MM.1S (cell line): ENCODE data around the gene AP2A1.

Experiments used
- DNase-seq: peaks from one replicate; pipeline ENCODE4 v3.0.0-alpha.2; 2015
- H2AFZ ChIP-seq: fragments of 300-600 bp; sonication (generic); 2 replicates; pipeline ENCODE4 v1.6.0; 2016; ENCODE audit warnings: antibody characterized with exemption, low read length
- H3F3A ChIP-seq: fragments of 300-600 bp; sonication (generic); 2 replicates; pipeline ENCODE4 v1.6.1; 2016; ENCODE audit warnings: mild to moderate bottlenecking, antibody characterized with exemption, low read length, moderate library complexity, mixed read lengths; ENCODE audit not compliant: insufficient read depth
- H3K27ac ChIP-seq: fragments of 300-600 bp; sonication (generic); 2 replicates; pipeline ENCODE4 v1.5.1; 2016; ENCODE audit warnings: mild to moderate bottlenecking, low read length
- H3K27me3 ChIP-seq: fragments of 300-600 bp; sonication (generic); replicated peaks from 2 replicates; pipeline ENCODE4 v1.6.0; 2016; ENCODE audit warnings: low read length; ENCODE audit not compliant: insufficient read depth
- H3K36me3 ChIP-seq: fragments of 300-600 bp; sonication (generic); replicated peaks from 2 replicates; pipeline ENCODE4 v1.6.1; 2016; ENCODE audit warnings: mild to moderate bottlenecking, low read length, mixed read lengths; ENCODE audit not compliant: insufficient read depth
- H3K4me1 ChIP-seq: fragments of 300-600 bp; sonication (generic); 2 replicates; pipeline ENCODE4 v1.6.1; 2016; ENCODE audit warnings: low read length, mixed read lengths
- H3K4me2 ChIP-seq: fragments of 300-600 bp; sonication (generic); 2 replicates; pipeline ENCODE4 v1.6.0; 2016; ENCODE audit warnings: low read depth, low read length
- H3K4me3 ChIP-seq: fragments of 300-600 bp; sonication (generic); 2 replicates; pipeline ENCODE4 v1.5.1; 2016; ENCODE audit warnings: low read length, mixed read lengths
- H3K79me2 ChIP-seq: fragments of 300-600 bp; sonication (generic); 2 replicates; pipeline ENCODE4 v1.6.1; 2016; ENCODE audit warnings: mixed run types, low read length, mixed read lengths
- H3K9ac ChIP-seq: fragments of 300-600 bp; sonication (generic); 2 replicates; pipeline ENCODE4 v1.6.1; 2016; ENCODE audit warnings: low read length, mixed read lengths
- H3K9me2 ChIP-seq: fragments of 300-600 bp; sonication (generic); replicated peaks from 2 replicates; pipeline ENCODE4 v1.6.1; 2016; ENCODE audit warnings: mild to moderate bottlenecking, low read length, mixed read lengths; ENCODE audit not compliant: insufficient read depth
- H3K9me3 ChIP-seq: fragments of 300-600 bp; sonication (generic); replicated peaks from 2 replicates; pipeline ENCODE4 v1.6.1; 2016; ENCODE audit warnings: mild to moderate bottlenecking, low read length, mixed read lengths; ENCODE audit not compliant: insufficient read depth
- H4K20me1 ChIP-seq: fragments of 300-600 bp; sonication (generic); 2 replicates; pipeline ENCODE4 v1.6.1; 2016; ENCODE audit warnings: mild to moderate bottlenecking, low read length, moderate library complexity, mixed read lengths; ENCODE audit not compliant: insufficient read depth
- EZH2 ChIP-seq: fragments of 300-600 bp; sonication (generic); optimal IDR thresholded peaks from 2 replicates; pipeline ENCODE3; 2017; ENCODE audit warnings: low read depth, mild to moderate bottlenecking, antibody characterized with exemption, low read length, mixed read lengths
- EZH2phosphoT487 ChIP-seq: fragments of 300-600 bp; sonication (generic); IDR thresholded peaks from 2 replicates; pipeline ENCODE4 v1.6.1; 2018; ENCODE audit warnings: antibody characterized with exemption, low read length
- TF ChIP-seq, protein P1 (sequence below): fragments of 300-600 bp; sonication (generic); IDR thresholded peaks from 2 replicates; pipeline ENCODE4 v1.5.1; 2016; ENCODE audit warnings: antibody characterized with exemption, low read length, mixed read lengths

AP2A1 gene

DNA sequence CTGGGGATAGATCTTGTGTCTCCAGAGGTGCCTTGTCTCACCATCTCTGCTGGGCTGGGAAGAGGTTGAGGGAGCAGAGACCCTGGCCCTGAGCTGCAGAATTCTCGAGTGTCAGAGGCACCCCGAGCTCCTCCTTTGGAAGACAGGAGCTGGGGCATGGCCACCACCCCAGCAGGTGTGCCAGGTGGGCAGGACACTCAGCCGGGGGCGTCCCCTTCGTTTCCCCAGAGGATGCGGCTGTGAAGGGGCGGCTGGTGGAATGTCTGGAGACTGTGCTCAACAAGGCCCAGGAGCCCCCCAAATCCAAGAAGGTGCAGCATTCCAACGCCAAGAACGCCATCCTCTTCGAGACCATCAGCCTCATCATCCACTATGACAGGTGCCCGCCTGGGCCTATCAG lies 31.8 kb downstream of the AP2A1 start:
- no peak for TF ChIP-seq EZH2phosphoT487
- TF ChIP-seq, protein P1, sequence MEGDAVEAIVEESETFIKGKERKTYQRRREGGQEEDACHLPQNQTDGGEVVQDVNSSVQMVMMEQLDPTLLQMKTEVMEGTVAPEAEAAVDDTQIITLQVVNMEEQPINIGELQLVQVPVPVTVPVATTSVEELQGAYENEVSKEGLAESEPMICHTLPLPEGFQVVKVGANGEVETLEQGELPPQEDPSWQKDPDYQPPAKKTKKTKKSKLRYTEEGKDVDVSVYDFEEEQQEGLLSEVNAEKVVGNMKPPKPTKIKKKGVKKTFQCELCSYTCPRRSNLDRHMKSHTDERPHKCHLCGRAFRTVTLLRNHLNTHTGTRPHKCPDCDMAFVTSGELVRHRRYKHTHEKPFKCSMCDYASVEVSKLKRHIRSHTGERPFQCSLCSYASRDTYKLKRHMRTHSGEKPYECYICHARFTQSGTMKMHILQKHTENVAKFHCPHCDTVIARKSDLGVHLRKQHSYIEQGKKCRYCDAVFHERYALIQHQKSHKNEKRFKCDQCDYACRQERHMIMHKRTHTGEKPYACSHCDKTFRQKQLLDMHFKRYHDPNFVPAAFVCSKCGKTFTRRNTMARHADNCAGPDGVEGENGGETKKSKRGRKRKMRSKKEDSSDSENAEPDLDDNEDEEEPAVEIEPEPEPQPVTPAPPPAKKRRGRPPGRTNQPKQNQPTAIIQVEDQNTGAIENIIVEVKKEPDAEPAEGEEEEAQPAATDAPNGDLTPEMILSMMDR, result no peak
- TF ChIP-seq EZH2, result no peak
- Histone ChIP-seq H3F3A (no peaks in the 10 kb centered on the region), H3K9me2 (no peaks in the 10 kb centered on the region), H2AFZ (no peak overlapping the region), H3K27me3 (no peaks in the 10 kb centered on the region), H3K27ac (no peak overlapping the region), H3K9me3 (no peaks in the 10 kb centered on the region), H3K4me2 (no peak overlapping the region), H3K4me3 (no peak overlapping the region), H3K79me2 (no peaks in the 10 kb centered on the region), H4K20me1 (no peaks in the 10 kb centered on the region), H3K9ac (no peak overlapping the region), H3K36me3 (no peaks in the 10 kb centered on the region), H3K4me1 (no peaks in the 10 kb centered on the region)
- no peak for DNase-seq

DNA sequence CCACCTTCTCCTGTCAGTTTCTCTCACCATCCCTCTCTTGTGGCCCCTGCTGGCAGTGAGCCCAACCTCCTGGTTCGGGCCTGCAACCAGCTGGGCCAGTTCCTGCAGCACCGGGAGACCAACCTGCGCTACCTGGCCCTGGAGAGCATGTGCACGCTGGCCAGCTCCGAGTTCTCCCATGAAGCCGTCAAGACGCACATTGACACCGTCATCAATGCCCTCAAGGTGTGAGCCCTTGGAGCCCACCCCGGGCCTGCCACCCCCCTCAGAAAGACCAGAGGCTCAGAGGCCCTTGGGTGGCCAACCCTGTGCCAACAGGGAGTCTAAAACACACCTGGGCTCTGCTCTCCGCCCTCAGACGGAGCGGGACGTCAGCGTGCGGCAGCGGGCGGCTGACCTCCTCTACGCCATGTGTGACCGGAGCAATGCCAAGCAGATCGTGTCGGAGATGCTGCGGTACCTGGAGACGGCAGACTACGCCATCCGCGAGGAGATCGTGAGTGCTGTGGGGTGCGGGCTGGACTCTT lies 32.5 kb downstream of the AP2A1 start:
- no peak overlapping the region for H3K9ac ChIP-seq
- no peaks in the 10 kb centered on the region for H4K20me1 ChIP-seq
- H3K36me3 ChIP-seq, result no peaks in the 10 kb centered on the region
- no peak overlapping the region for H3K27ac ChIP-seq
- no peak for DNase-seq
- no peaks in the 10 kb centered on the region for H3K27me3 ChIP-seq
- no peaks in the 10 kb centered on the region for H3K79me2 ChIP-seq
- no peak overlapping the region for H2AFZ ChIP-seq
- H3F3A ChIP-seq, result no peaks in the 10 kb centered on the region
- no peaks in the 10 kb centered on the region for H3K9me3 ChIP-seq
- no peaks in the 10 kb centered on the region for H3K9me2 ChIP-seq
- no peak overlapping the region for H3K4me2 ChIP-seq
- no peak for TF ChIP-seq EZH2
- H3K4me3 ChIP-seq, result no peak overlapping the region
- no peaks in the 10 kb centered on the region for H3K4me1 ChIP-seq

DNA sequence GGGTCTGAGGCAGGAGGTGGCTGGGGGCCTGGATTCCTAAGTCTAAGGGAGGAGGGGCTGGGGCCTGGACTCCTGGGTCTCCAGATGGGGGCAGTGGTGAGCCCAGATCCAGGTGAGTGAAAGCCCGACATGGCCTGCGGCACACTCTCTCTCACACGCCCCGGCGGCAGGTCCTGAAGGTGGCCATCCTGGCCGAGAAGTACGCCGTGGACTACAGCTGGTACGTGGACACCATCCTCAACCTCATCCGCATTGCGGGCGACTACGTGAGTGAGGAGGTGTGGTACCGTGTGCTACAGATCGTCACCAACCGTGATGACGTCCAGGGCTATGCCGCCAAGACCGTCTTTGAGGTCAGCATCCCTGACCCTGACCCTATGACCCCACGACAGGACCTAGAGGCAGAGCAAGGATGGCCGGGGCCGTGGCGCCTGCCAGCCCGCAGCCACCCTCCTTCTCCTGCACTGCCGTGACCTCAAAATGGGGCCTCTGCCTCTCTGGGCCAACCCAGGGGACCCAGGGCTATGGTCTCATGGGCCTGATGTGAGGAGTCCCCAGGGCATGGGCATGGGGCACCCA lies 33.1 kb downstream of the AP2A1 start:
- no peaks in the 10 kb centered on the region for H3K4me1 ChIP-seq
- TF ChIP-seq EZH2phosphoT487 (no peak), EZH2 (no peak)
- TF ChIP-seq, protein P1, result no peak
- no peak overlapping the region for H3K4me3 ChIP-seq
- H3K79me2 ChIP-seq, result no peaks in the 10 kb centered on the region
- H3K9me2 ChIP-seq, result no peaks in the 10 kb centered on the region
- H3K27ac ChIP-seq, result no peak overlapping the region
- no peak overlapping the region for H3K9ac ChIP-seq
- no peaks in the 10 kb centered on the region for H3K36me3 ChIP-seq
- no peaks in the 10 kb centered on the region for H3K27me3 ChIP-seq
- H3F3A ChIP-seq, result no peaks in the 10 kb centered on the region
- no peak for DNase-seq
- H2AFZ ChIP-seq, result no peak overlapping the region
- H3K4me2 ChIP-seq, result no peak overlapping the region
- no peaks in the 10 kb centered on the region for H3K9me3 ChIP-seq
- no peaks in the 10 kb centered on the region for H4K20me1 ChIP-seq

DNA sequence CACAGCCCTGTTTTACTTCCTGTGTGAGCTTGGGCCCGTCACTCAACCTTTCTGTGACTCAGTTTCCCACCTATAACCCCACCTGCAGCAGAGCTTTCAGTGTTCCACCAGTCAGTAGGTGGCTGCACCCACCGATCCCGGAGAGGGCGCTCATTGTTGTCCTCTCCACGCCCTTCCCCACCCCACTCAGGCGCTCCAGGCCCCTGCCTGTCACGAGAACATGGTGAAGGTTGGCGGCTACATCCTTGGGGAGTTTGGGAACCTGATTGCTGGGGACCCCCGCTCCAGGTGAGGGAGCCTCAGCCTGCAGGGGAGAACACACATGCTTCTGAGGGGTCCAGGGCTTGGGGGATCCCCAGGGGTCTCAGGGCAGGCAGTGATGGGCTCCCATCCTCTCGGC lies 34.0 kb downstream of the AP2A1 start:
- H3K4me2 ChIP-seq, result no peak overlapping the region
- H3F3A ChIP-seq, result no peaks in the 10 kb centered on the region

More for the DNA sequence above, 34.0 kb downstream of the AP2A1 start:
- no peak for DNase-seq
- Histone ChIP-seq H3K27ac (no peak overlapping the region), H3K36me3 (no peaks in the 10 kb centered on the region), H3K9ac (no peak overlapping the region), H3K9me3 (no peaks in the 10 kb centered on the region), H3K4me3 (no peak overlapping the region), H3K27me3 (no peaks in the 10 kb centered on the region), H3K79me2 (no peaks in the 10 kb centered on the region), H2AFZ (no peak overlapping the region), H3K9me2 (no peaks in the 10 kb centered on the region), H4K20me1 (no peaks in the 10 kb centered on the region), H3K4me1 (no peaks in the 10 kb centered on the region)
- TF ChIP-seq EZH2phosphoT487, result no peak
